Islet precursor cell (in vitro differentiated cells): Measurements from ENCODE around the gene CR1.
"Not testable (repeated sequence)": the region's sequence is repeated elsewhere in the genome, so short reads cannot be mapped to it uniquely, and the experiment has no call there.

Experiments used
- DNase-seq: peaks from one replicate; pipeline ENCODE4 v3.0.0-alpha.2; 2018

Gene CR1

GRCh38 chr1:207682872-207683434, 187.0 kb downstream of the CR1 start:
- not testable (repeated sequence) for DNase-seq

- DNase-seq: not testable (repeated sequence)
Observed at GRCh38 chr1:207690551-207690950, 194.6 kb downstream of the CR1 start.

- no peak for DNase-seq
Observed at GRCh38 chr1:207691010-207691409, 195.1 kb downstream of the CR1 start.
